Loucy (cell line): ENCODE measurements around the gene BPIFB2.

Experiments used
- H2AFZ ChIP-seq: fragments of 200-600 bp; sonication (generic); 2 replicates; pipeline ENCODE4 v1.6.0; 2016; ENCODE audit warnings: antibody characterized with exemption, mild to moderate bottlenecking, low read length, moderate library complexity
- H3F3A ChIP-seq: fragments of 200-600 bp; 2 replicates; pipeline ENCODE4 v1.6.0; 2016; ENCODE audit warnings: antibody characterized with exemption, low read depth, mild to moderate bottlenecking
- H3K27me3 ChIP-seq: fragments of 200-600 bp; sonication (generic); 2 replicates; pipeline ENCODE4 v1.6.1; 2014; ENCODE audit warnings: low read length, mild to moderate bottlenecking; ENCODE audit not compliant: insufficient read depth, poor library complexity, severe bottlenecking
- H3K36me3 ChIP-seq: fragments of 200-600 bp; sonication (generic); 2 replicates; pipeline ENCODE4 v1.6.1; 2016; ENCODE audit warnings: low read length; ENCODE audit not compliant: insufficient read depth
- H3K4me1 ChIP-seq: fragments of 200-600 bp; sonication (generic); 2 replicates; pipeline ENCODE4 v1.5.1; 2014; ENCODE audit warnings: low read length, mild to moderate bottlenecking; ENCODE audit not compliant: insufficient read depth, poor library complexity, severe bottlenecking
- H3K4me2 ChIP-seq: fragments of 200-600 bp; sonication (generic); 2 replicates; pipeline ENCODE4 v1.6.0; 2014; ENCODE audit warnings: antibody characterized with exemption, low read length, low read depth, mild to moderate bottlenecking; ENCODE audit not compliant: poor library complexity, severe bottlenecking
- H3K4me3 ChIP-seq: fragments of 200-600 bp; sonication (generic); 2 replicates; pipeline ENCODE4 v1.5.1; 2014; ENCODE audit warnings: low read length, mild to moderate bottlenecking, mixed read lengths; ENCODE audit not compliant: poor library complexity, severe bottlenecking
- H3K79me2 ChIP-seq: fragments of 200-600 bp; sonication (generic); 2 replicates; pipeline ENCODE4 v1.6.1; 2014; ENCODE audit warnings: low read length; ENCODE audit not compliant: insufficient read depth
- H3K9ac ChIP-seq: fragments of 200-600 bp; sonication (generic); 2 replicates; pipeline ENCODE4 v1.6.0; 2014; ENCODE audit warnings: mild to moderate bottlenecking, low read depth, low read length, moderate library complexity; ENCODE audit not compliant: poor library complexity, severe bottlenecking
- H3K9me2 ChIP-seq: fragments of 200-600 bp; sonication (generic); replicated peaks from 2 replicates; pipeline ENCODE4 v1.6.1; 2016; ENCODE audit warnings: low read depth, low read length, mixed read lengths
- H3K9me3 ChIP-seq: fragments of 200-600 bp; sonication (generic); 2 replicates; pipeline ENCODE4 v1.6.1; 2014; ENCODE audit warnings: mild to moderate bottlenecking, antibody characterized with exemption, low read length, low read depth; ENCODE audit not compliant: insufficient read depth
- H4K20me1 ChIP-seq: fragments of 200-600 bp; sonication (generic); 2 replicates; pipeline ENCODE4 v1.6.0; 2014; ENCODE audit warnings: antibody characterized with exemption, low read length, mild to moderate bottlenecking; ENCODE audit not compliant: insufficient read depth, poor library complexity, severe bottlenecking
- CTCF ChIP-seq: fragments of 200-600 bp; sonication (generic); conservative IDR thresholded peaks from 2 replicates; pipeline ENCODE4 v1.5.1; 2014; ENCODE audit warnings: mild to moderate bottlenecking, antibody characterized with exemption, low read length
- EZH2phosphoT487 ChIP-seq: fragments of 200-600 bp; IDR thresholded peaks from 2 replicates; pipeline ENCODE4 v1.6.1; 2018; ENCODE audit warnings: antibody characterized with exemption, mild to moderate bottlenecking, moderate library complexity, borderline replicate concordance

Gene BPIFB2

GRCh38 chr20:33010674-33011449, 3.4 kb downstream of the BPIFB2 start:
- H2AFZ ChIP-seq: no peak overlapping the region
- no peak overlapping the region for H3K4me2 ChIP-seq
- H3K79me2 ChIP-seq: no peaks in the 10 kb centered on the region
- no peak overlapping the region for H3K9ac ChIP-seq
- no peaks in the 10 kb centered on the region for H3K27me3 ChIP-seq
- no peaks in the 10 kb centered on the region for H3K36me3 ChIP-seq
- H3K4me1 ChIP-seq: no peaks in the 10 kb centered on the region
- TF ChIP-seq CTCF (no peak), EZH2phosphoT487 (no peak)
- H3K9me2 ChIP-seq: no peaks in the 10 kb centered on the region
- H3F3A ChIP-seq: no peaks in the 10 kb centered on the region
- no peaks in the 10 kb centered on the region for H3K9me3 ChIP-seq
- no peak overlapping the region for H3K4me3 ChIP-seq
- no peaks in the 10 kb centered on the region for H4K20me1 ChIP-seq

DNA sequence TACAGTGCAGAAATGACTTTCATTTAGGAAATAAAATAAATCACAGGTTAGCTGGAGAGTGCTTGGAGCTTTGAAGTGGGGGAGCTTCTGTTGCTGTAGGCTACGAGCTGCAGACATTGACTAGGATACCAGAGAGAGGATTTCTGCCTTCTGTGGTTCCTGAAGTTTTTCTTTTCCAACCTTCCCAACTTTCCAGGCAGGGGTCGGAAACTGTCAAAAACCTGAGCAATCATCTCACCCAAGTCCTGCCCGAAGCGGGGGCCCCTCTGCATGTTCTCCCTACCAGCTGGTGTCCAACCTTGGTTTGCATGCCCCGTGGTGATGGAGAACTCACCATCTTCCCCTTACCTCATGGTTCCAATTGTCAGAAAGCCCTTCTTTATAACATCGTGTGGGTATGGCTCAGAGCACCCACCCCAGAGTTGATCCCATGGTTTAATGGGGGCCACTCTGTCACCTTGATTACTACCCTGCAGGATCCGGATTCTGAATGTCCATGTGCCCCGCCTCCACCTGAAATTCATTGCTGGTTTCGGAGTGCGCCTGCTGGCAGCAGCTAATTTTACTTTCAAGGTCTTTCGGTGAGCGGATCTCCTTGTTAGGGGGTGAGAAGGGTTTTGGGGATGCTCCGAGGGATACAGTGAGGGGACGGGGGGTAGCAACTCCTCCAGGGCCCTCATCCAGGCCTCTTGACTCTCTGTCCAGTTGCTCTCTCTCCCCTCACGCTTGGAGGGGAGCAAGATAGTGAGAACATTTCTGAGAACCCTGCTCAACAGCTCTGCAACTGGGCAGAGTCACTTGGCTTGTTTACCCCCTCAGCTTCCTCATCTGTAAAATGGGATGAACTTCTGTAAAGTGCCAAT, 5.1 kb downstream of the BPIFB2 start:
- no peak overlapping the region for H3K4me3 ChIP-seq
- no peak overlapping the region for H3K9ac ChIP-seq
- H3K9me3 ChIP-seq: no peaks in the 10 kb centered on the region
- no peaks in the 10 kb centered on the region for H3K79me2 ChIP-seq
- H3F3A ChIP-seq: no peaks in the 10 kb centered on the region
- H4K20me1 ChIP-seq: no peaks in the 10 kb centered on the region
- no peak overlapping the region for H3K4me2 ChIP-seq
- H3K9me2 ChIP-seq: no peaks in the 10 kb centered on the region
- no peaks in the 10 kb centered on the region for H3K27me3 ChIP-seq
- TF ChIP-seq EZH2phosphoT487: no peak
- TF ChIP-seq CTCF: no peak
- H2AFZ ChIP-seq: no peak overlapping the region
- no peaks in the 10 kb centered on the region for H3K36me3 ChIP-seq
- H3K4me1 ChIP-seq: no peaks in the 10 kb centered on the region

- no peaks in the 10 kb centered on the region for H3K9me3 ChIP-seq
- H3K4me3 ChIP-seq: no peak overlapping the region
- no peaks in the 10 kb centered on the region for H3K4me1 ChIP-seq
- H3K36me3 ChIP-seq: no peaks in the 10 kb centered on the region
- no peak overlapping the region for H3K9ac ChIP-seq
- H2AFZ ChIP-seq: no peak overlapping the region
- H3K27me3 ChIP-seq: no peaks in the 10 kb centered on the region
- H4K20me1 ChIP-seq: no peaks in the 10 kb centered on the region
- H3K9me2 ChIP-seq: no peaks in the 10 kb centered on the region
- H3F3A ChIP-seq: no peaks in the 10 kb centered on the region
- H3K4me2 ChIP-seq: no peak overlapping the region
- no peaks in the 10 kb centered on the region for H3K79me2 ChIP-seq
- TF ChIP-seq EZH2phosphoT487: no peak
- no peak for TF ChIP-seq CTCF
These were observed 6.3 kb downstream of the BPIFB2 start for GRCh38 chr20:33013701-33014326.
